HCT116 (cell line): ENCODE data around the gene HMX3.

Experiments
- RAD21 ChIP-seq: IDR thresholded peaks from 2 replicates; pipeline ENCODE4 v1.6.1; 2012; ENCODE audit warnings: low read depth, mild to moderate bottlenecking
- TF ChIP-seq, protein P1 (sequence below), 3 experiments: fragments of 200-600 bp in 1 of 3; sonication (generic) in 1 of 3; IDR thresholded peaks in 2 of 3; conservative IDR thresholded peaks in 1 of 3; 2 replicates each; pipeline ENCODE4 v1.5.1; 2012 to 2017; ENCODE audit warnings: low read depth in 2 of 3, low read length in 2 of 3, antibody characterized with exemption in 1 of 3, borderline replicate concordance in 1 of 3, control low read depth in 1 of 3, mild to moderate bottlenecking in 1 of 3, mixed read lengths in 1 of 3, mixed run types in 1 of 3, moderate library complexity in 1 of 3; ENCODE audit not compliant: insufficient read depth in 1 of 3

DNA sequence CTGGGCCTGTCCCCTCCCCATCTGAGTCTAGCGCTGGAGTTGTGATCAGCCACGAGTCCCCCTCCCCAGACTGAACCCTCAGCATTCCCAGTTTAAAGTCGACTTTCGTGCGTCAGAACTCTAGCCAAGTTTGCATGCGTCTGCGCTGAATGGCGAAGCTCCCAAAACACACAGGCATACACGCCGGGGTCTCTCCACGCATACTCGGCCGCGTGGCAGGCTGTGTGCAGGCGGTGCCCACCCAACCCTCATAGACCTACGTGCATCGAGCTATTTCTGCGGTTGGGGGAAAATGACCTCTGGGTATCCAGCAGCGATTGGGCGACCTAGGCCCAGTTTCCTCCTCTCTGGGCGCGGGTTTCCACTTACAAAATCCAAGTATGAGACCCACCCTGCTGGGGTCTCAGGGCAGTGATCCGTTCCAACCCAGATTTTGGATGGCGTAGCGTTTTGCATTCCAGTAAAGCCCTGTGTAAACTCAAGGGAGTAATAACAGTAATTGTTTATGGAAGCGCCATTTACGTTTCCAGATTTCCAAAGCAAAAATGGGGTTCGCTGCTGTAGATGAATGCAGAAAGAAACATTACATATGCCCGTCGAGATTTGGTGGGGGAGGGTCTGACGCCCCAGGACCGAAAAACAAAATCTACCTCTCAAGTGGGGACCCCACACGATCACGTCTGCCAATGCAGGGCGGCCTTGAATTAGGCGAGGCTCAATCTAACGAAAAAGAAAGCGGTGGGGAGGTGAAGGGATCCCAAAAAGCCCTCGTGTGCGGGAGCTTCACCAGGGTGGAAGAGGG, 2.0 kb upstream of the HMX3 start:
- TF ChIP-seq RAD21 = no peak
- TF ChIP-seq, protein P1, sequence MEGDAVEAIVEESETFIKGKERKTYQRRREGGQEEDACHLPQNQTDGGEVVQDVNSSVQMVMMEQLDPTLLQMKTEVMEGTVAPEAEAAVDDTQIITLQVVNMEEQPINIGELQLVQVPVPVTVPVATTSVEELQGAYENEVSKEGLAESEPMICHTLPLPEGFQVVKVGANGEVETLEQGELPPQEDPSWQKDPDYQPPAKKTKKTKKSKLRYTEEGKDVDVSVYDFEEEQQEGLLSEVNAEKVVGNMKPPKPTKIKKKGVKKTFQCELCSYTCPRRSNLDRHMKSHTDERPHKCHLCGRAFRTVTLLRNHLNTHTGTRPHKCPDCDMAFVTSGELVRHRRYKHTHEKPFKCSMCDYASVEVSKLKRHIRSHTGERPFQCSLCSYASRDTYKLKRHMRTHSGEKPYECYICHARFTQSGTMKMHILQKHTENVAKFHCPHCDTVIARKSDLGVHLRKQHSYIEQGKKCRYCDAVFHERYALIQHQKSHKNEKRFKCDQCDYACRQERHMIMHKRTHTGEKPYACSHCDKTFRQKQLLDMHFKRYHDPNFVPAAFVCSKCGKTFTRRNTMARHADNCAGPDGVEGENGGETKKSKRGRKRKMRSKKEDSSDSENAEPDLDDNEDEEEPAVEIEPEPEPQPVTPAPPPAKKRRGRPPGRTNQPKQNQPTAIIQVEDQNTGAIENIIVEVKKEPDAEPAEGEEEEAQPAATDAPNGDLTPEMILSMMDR (IDR thresholded peaks at IDR 0.05 in 2 of 3, conservative IDR thresholded peaks at IDR 0.05 in 1 of 3; ENCODE audit: borderline replicate concordance in 1 of 3, insufficient read depth in 1 of 3, low read depth in 2 of 3, low read length in 2 of 3) = no peak
